Lung (tissue), 12 donors: Measurements from ENCODE around the gene FSIP1. TPM values are rescaled to one million over a fixed set of nuclear protein-coding genes. Genes with fewer than 3 reads are reported as not detected.

Experiments used
- ATAC-seq: fragments of 200-7000 bp; cut with Tn5 transposase; one replicate; pipeline ENCODE4 v1.9.1; 2020; ENCODE audit warnings: moderate number of reproducible peaks; ENCODE audit not compliant: insufficient read depth, low FRiP score
- DNase-seq, 3 donors: peaks; one replicate each; pipeline ENCODE4 v3.0.0-alpha.2; 2013 to 2017
- H3K27ac ChIP-seq, 2 donors: one replicate each; pipeline ENCODE4 v1.5.1; 2013; ENCODE audit warnings: mild to moderate bottlenecking in 2 of 2, moderate library complexity in 2 of 2, control low read depth in 1 of 2, inconsistent platforms in 1 of 2, low read depth in 1 of 2, low read length in 1 of 2
- H3K27me3 ChIP-seq, 3 donors: one replicate each; pipeline ENCODE4 v1.5.1; 2013; ENCODE audit warnings: low read length in 2 of 3; ENCODE audit not compliant: control insufficient read depth in 3 of 3, insufficient read depth in 3 of 3
- H3K36me3 ChIP-seq, 4 donors: one replicate each; pipeline ENCODE4 v1.5.1; 2013; ENCODE audit warnings: low read length in 4 of 4, mild to moderate bottlenecking in 1 of 4, moderate library complexity in 1 of 4; ENCODE audit not compliant: control insufficient read depth in 4 of 4, insufficient read depth in 4 of 4
- H3K4me1 ChIP-seq, 5 donors: one replicate each; pipeline ENCODE4 v1.5.1; 2013; ENCODE audit warnings: low read length in 5 of 5, mild to moderate bottlenecking in 2 of 5, moderate library complexity in 1 of 5; ENCODE audit not compliant: control insufficient read depth in 5 of 5, insufficient read depth in 5 of 5
- H3K4me3 ChIP-seq: one replicate; pipeline ENCODE4 v1.5.1; 2013; ENCODE audit warnings: mild to moderate bottlenecking, control low read depth, moderate library complexity
- H3K9ac ChIP-seq, 2 donors: one replicate each; pipeline ENCODE4 v1.5.1; 2013; ENCODE audit warnings: low read length in 2 of 2, control low read depth in 1 of 2; ENCODE audit not compliant: insufficient read depth in 1 of 2
- H3K9me3 ChIP-seq, 4 donors: one replicate each; pipeline ENCODE4 v1.5.1; 2013; ENCODE audit warnings: low read length in 3 of 4, mild to moderate bottlenecking in 1 of 4, moderate library complexity in 1 of 4; ENCODE audit not compliant: control insufficient read depth in 4 of 4, insufficient read depth in 3 of 4
- CTCF ChIP-seq: IDR thresholded peaks from 2 replicates; pipeline ENCODE4 v1.5.1; 2012; ENCODE audit warnings: mild to moderate bottlenecking; ENCODE audit errors: control extremely low read depth, extremely low read depth
- WGBS, 2 donors: extraction: QIAGEN DNeasy Blood & Tissue Kit; methylation state at CpG; one replicate each; pipeline ENCODE4 v1.1.7; 2013; 5-methylcytosine and 5-hydroxymethylcytosine counted together
- polyA plus RNA-seq, 2 donors: library from polyadenylated mRNA; stranded (reverse); fragments of 200-250 nt; gene quantifications; one replicate each; pipeline ENCODE4 v1.2.1, GENCODE V29; 2013
- total RNA-seq, 2 donors: library from RNA; depleted of rRNA in 1 of 2; stranded (reverse); fragments of >200 nt in 1 of 2; gene quantifications; one replicate each; pipeline ENCODE4 v1.2.1, GENCODE V29; 2014 to 2021
- donor health status: control.
- donor health status: control.
- donor health status: Bipolar disorder and iron deficiency.
- donor health status: healthy.
- donor health status: DM: yes; HTN: yes; CAD: no.

Gene FSIP1
- total and polyA plus RNA-seq, 4 donors, result 0.35 to 2.2 (median 0.98) TPM

GRCh38 chr15:39747326-39747725 is 35.3 kb downstream of the FSIP1 start:
- TF ChIP-seq CTCF, result no peak
- no peaks in the 10 kb centered on the region for H3K27me3 ChIP-seq
- no peak overlapping the region for H3K9ac ChIP-seq
- H3K36me3 ChIP-seq, result no peaks in the 10 kb centered on the region
- H3K27ac ChIP-seq, result no peak overlapping the region
- no peak for DNase-seq
- H3K4me1 ChIP-seq, result peaks cover 0 to 2% (median 0%) of the 10 kb centered on the region in 5 donors
- H3K4me3 ChIP-seq, result no peak overlapping the region
- no peak for ATAC-seq
- no peaks in the 10 kb centered on the region for H3K9me3 ChIP-seq

GRCh38 chr15:39746714-39747276 is 35.8 kb downstream of the FSIP1 start:
- H3K4me1 ChIP-seq, result peaks cover 0 to 2% (median 0%) of the 10 kb centered on the region in 5 donors
- H3K27me3 ChIP-seq, result no peaks in the 10 kb centered on the region
- ATAC-seq (no peak), DNase-seq (no peak)
- no peak overlapping the region for H3K4me3 ChIP-seq
- H3K9me3 ChIP-seq, result no peaks in the 10 kb centered on the region
- TF ChIP-seq CTCF, result no peak
- 61 to 73% methylated on average over 1 of the region's 1 CpG for WGBS, 2 donors
- H3K36me3 ChIP-seq, result no peaks in the 10 kb centered on the region
- H3K9ac ChIP-seq, result no peak overlapping the region
- H3K27ac ChIP-seq, result no peak overlapping the region

GRCh38 chr15:39746176-39746575 is 36.5 kb downstream of the FSIP1 start:
- WGBS, 2 donors, result 69 to 88% methylated on average over 2 of the region's 2 CpGs
- Histone ChIP-seq H3K36me3 (no peaks in the 10 kb centered on the region), H3K4me1 (peaks cover 0 to 2% (median 0%) of the 10 kb centered on the region in 5 donors), H3K9ac (no peak overlapping the region), H3K27me3 (no peaks in the 10 kb centered on the region), H3K4me3 (no peak overlapping the region), H3K9me3 (no peaks in the 10 kb centered on the region), H3K27ac (no peak overlapping the region)
- DNase-seq (no peak), ATAC-seq (no peak)
- no peak for TF ChIP-seq CTCF

GRCh38 chr15:39745415-39745814 is 37.2 kb downstream of the FSIP1 start:
- no peaks in the 10 kb centered on the region for H3K36me3 ChIP-seq
- H3K27ac ChIP-seq, result no peak overlapping the region
- ATAC-seq (no peak), DNase-seq (no peak)
- H3K9ac ChIP-seq, result no peak overlapping the region
- TF ChIP-seq CTCF, result no peak
- 40 to 58% methylated on average over 2 of the region's 2 CpGs for WGBS, 2 donors
- peaks cover 0 to 2% (median 0%) of the 10 kb centered on the region in 5 donors for H3K4me1 ChIP-seq
- H3K4me3 ChIP-seq, result no peak overlapping the region
- H3K27me3 ChIP-seq, result no peaks in the 10 kb centered on the region
- no peaks in the 10 kb centered on the region for H3K9me3 ChIP-seq
